A549 (cell line): ENCODE measurements around the gene PIAS4. TPM values are rescaled to one million over a fixed set of nuclear protein-coding genes. Genes with fewer than 3 reads are reported as not detected.

Experiments
- ATAC-seq, 2 experiments: fragments of 200-7000 bp in 1 of 2; fragments of >200 bp in 1 of 2; cut with Nextera tagmentation in 1 of 2; cut with Tn5 transposase in 1 of 2; 3 replicates each; pipeline versions ENCODE4 v1.8.0 to v1.9.1; 2018 to 2020; ENCODE audit warnings: mild to moderate bottlenecking in 1 of 2, moderate library complexity in 1 of 2
- CTCF ChIA-PET: fragments of 300-600 bp; sonication (Branson Sonifier 250); formaldehyde crosslinking; extraction: SDS; loops from one replicate; lab custom pipeline; 2021; ENCODE audit warnings: antibody characterized with exemption, inconsistent platforms; lab: Yijun Ruan, JAX
- POLR2A ChIA-PET: fragments of 350-600 bp; formaldehyde crosslinking; extraction: SDS; loops from one replicate; lab custom pipeline; 2021; ENCODE audit warnings: antibody characterized with exemption, inconsistent platforms; lab: Yijun Ruan, JAX
- DNase-seq, 2 experiments: peaks; one replicate each; pipeline versions ENCODE4 v3.0.0 to v3.0.0-alpha.2; 2011 to 2016; ENCODE audit warnings: low read depth in 1 of 2, low spot score in 1 of 2
- FAIRE-seq: peaks from 2 replicates; lab custom pipeline; 2011; peaks lifted over from hg19 to GRCh38; lab: Jason Lieb, UNC
- H3K27ac ChIP-seq, 2 experiments: fragments of >200 bp; sonication (Bioruptor Twin); formaldehyde crosslinking; 3 replicates each; pipeline ENCODE4 v1.5.1; 2016 to 2017
- H3K4me1 ChIP-seq: fragments of >200 bp; sonication (Bioruptor Twin); formaldehyde crosslinking; 3 replicates; pipeline ENCODE4 v1.6.1; 2016
- H3K4me2 ChIP-seq: fragments of >200 bp; sonication (Bioruptor Twin); formaldehyde crosslinking; 3 replicates; pipeline ENCODE4 v1.6.1; 2016
- H3K4me3 ChIP-seq: fragments of >200 bp; sonication (Bioruptor Twin); formaldehyde crosslinking; 3 replicates; pipeline ENCODE4 v1.5.1; 2016
- H3K9me3 ChIP-seq: fragments of >200 bp; sonication (Bioruptor Twin); formaldehyde crosslinking; 3 replicates; pipeline ENCODE4 v1.6.1; 2016
- BHLHE40 ChIP-seq: IDR thresholded peaks from 2 replicates; pipeline ENCODE4 v1.6.1; 2012; ENCODE audit warnings: low read depth, low read length, inconsistent platforms
- CBX2 ChIP-seq: fragments of 200-600 bp; sonication (generic); IDR thresholded peaks from 2 replicates; pipeline ENCODE4 v1.6.1; 2016; ENCODE audit warnings: low read depth, mild to moderate bottlenecking, borderline replicate concordance
- CEBPB ChIP-seq, 2 experiments: fragments of >200 bp in 1 of 2; sonication (Bioruptor Twin) in 1 of 2; formaldehyde crosslinking in 1 of 2; IDR thresholded peaks; 2 replicates each; pipeline ENCODE4 v1.6.1; 2012 to 2016
- EHF ChIP-seq: fragments of 250-450 bp; sonication (Bioruptor Pico); IDR thresholded peaks from 2 replicates; pipeline ENCODE4 v1.5.0; 2020; ENCODE audit warnings: mild to moderate bottlenecking
- FOSL2 ChIP-seq, 2 experiments: fragments of 450-650 bp in 1 of 2; fragments of >200 bp in 1 of 2; sonication (Bioruptor Twin) in 1 of 2; formaldehyde crosslinking; IDR thresholded peaks; 2 replicates each; pipeline versions ENCODE4 v1.5.0 to v1.6.1; 2016 to 2020; ENCODE audit warnings: mild to moderate bottlenecking in 1 of 2, moderate library complexity in 1 of 2
- HDAC2 ChIP-seq: fragments of 200-600 bp; sonication (generic); IDR thresholded peaks from 2 replicates; pipeline ENCODE4 v1.6.1; 2016
- JUNB ChIP-seq: fragments of >200 bp; sonication (Bioruptor Twin); formaldehyde crosslinking; IDR thresholded peaks from 2 replicates; pipeline ENCODE4 v1.6.1; 2016
- MAZ ChIP-seq: fragments of 150-350 bp; IDR thresholded peaks from 2 replicates; pipeline ENCODE4 v1.6.1; 2014; ENCODE audit warnings: antibody characterized with exemption, low read depth, low read length, borderline replicate concordance
- NR3C1 ChIP-seq: fragments of >200 bp; sonication (Bioruptor Twin); formaldehyde crosslinking; IDR thresholded peaks from 3 replicates; pipeline ENCODE4 v1.6.1; 2017
- PHF8 ChIP-seq: fragments of 200-600 bp; sonication (generic); IDR thresholded peaks from 2 replicates; pipeline ENCODE4 v1.6.1; 2016; ENCODE audit warnings: low read depth, mild to moderate bottlenecking, antibody characterized with exemption, moderate library complexity, borderline replicate concordance
- RAD21 ChIP-seq, 2 experiments: fragments of >200 bp in 1 of 2; sonication (Bioruptor Twin) in 1 of 2; formaldehyde crosslinking in 1 of 2; IDR thresholded peaks in 1 of 2; conservative IDR thresholded peaks in 1 of 2; 2 replicates in 1 of 2; 3 replicates in 1 of 2; pipeline ENCODE4 v1.6.1; 2012 to 2018; ENCODE audit warnings: inconsistent platforms in 1 of 2
- RCOR1 ChIP-seq: fragments of 150-350 bp; IDR thresholded peaks from 2 replicates; pipeline ENCODE4 v1.6.1; 2014; ENCODE audit warnings: antibody characterized with exemption, low read length, low read depth
- RFX5 ChIP-seq: fragments of 450-650 bp; IDR thresholded peaks from 2 replicates; pipeline ENCODE4 v1.7.1; 2014; ENCODE audit warnings: antibody characterized with exemption, mild to moderate bottlenecking, moderate library complexity
- TP53 ChIP-seq: fragments of 250-450 bp; sonication (Bioruptor Pico); IDR thresholded peaks from 2 replicates; pipeline ENCODE4 v1.5.0; 2021; ENCODE audit warnings: mild to moderate bottlenecking, moderate library complexity
- ZFP36 ChIP-seq: fragments of 450-650 bp; IDR thresholded peaks from 2 replicates; pipeline ENCODE4 v1.6.1; 2014; ENCODE audit warnings: borderline replicate concordance; ENCODE audit not compliant: partially characterized antibody
- WGBS: methylation state at CpG from one replicate; pipeline ENCODE4 v1.1.6; 2017; ENCODE audit errors: missing lambda C conversion rate; 5-methylcytosine and 5-hydroxymethylcytosine counted together
- polyA plus RNA-seq, 4 experiments: library from polyadenylated mRNA; depleted of rRNA in 3 of 4; stranded (reverse); fragments of >200 nt; fragmentation: RNase III in 1 of 4; extraction: RNeasy Plus Mini Kit Qiagen cat#74134 plus additional on column Dnase treatment in 1 of 4; gene quantifications; 2 replicates in 3 of 4; 3 replicates in 1 of 4; pipeline ENCODE4 v1.2.3, GENCODE V29; 2011 to 2017
- TF ChIP-seq, protein P1 (sequence below): fragments of 200-600 bp; sonication (generic); IDR thresholded peaks from 2 replicates; pipeline ENCODE4 v1.6.1; 2016; ENCODE audit warnings: antibody characterized with exemption, mild to moderate bottlenecking, moderate library complexity
- TF ChIP-seq, protein P2 (sequence below): IDR thresholded peaks from 2 replicates; pipeline ENCODE4 v1.6.1; 2012
- TF ChIP-seq, protein P3 (sequence below): fragments of 250-450 bp; sonication (Bioruptor Pico); IDR thresholded peaks from 2 replicates; pipeline ENCODE4 v1.5.0; 2020; ENCODE audit warnings: low read depth, mild to moderate bottlenecking, moderate library complexity
- TF ChIP-seq, protein P4 (sequence below): IDR thresholded peaks from 2 replicates; pipeline ENCODE4 v1.6.1; 2012; ENCODE audit warnings: low read depth, borderline replicate concordance
- TF ChIP-seq, protein P5 (sequence below): fragments of 150-350 bp; IDR thresholded peaks from 2 replicates; pipeline ENCODE4 v1.6.1; 2014; ENCODE audit warnings: low read depth, mild to moderate bottlenecking, low read length

PIAS4 gene
- polyA plus RNA-seq, 2 of the 4 experiments (the other 2 are of a cell fraction), result 5.2 to 12.8 TPM

DNA sequence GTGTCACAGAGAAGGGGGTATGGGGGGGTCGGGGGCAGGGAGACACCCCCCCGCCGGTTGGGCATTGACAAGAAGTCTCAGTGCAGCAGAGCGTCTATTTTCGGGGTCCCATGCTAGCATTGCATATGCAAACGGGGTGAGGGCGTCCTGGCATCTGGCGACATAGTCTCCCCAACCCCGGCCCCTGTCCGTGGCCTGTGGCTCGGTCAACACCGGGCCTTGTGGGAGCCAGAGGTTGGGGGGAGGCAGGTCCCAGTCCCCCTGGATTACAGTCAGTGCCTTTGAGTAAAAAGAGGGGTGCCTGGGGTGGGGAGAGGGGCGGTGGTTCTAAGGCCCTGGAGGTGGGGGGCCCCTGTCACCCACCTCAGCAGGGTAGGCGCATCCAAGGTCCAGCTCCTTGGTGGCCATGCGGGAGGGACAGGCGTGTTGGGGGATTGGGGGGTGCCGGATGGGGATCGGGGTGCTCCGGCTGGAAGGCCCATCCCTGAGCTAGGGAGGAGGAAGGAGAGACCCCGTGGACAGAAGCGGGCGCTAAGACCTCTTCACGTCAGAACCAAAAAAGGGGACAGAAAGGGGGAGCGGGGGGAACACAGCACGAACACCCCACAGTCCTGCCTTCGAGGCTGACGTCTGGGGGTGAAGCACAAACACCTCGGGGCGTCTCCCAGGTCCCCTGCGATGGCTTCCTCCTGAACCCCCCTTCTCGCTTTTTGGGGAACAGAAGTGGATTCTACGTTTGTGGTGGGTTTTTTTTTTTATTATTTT, 38.2 kb downstream of the PIAS4 start (continued):
- TF ChIP-seq TP53 (CRISPR knock-in tag) (no peak), JUNB (no peak), MAZ (no peak), ZFP36 (no peak)
- TF ChIP-seq, protein P1, sequence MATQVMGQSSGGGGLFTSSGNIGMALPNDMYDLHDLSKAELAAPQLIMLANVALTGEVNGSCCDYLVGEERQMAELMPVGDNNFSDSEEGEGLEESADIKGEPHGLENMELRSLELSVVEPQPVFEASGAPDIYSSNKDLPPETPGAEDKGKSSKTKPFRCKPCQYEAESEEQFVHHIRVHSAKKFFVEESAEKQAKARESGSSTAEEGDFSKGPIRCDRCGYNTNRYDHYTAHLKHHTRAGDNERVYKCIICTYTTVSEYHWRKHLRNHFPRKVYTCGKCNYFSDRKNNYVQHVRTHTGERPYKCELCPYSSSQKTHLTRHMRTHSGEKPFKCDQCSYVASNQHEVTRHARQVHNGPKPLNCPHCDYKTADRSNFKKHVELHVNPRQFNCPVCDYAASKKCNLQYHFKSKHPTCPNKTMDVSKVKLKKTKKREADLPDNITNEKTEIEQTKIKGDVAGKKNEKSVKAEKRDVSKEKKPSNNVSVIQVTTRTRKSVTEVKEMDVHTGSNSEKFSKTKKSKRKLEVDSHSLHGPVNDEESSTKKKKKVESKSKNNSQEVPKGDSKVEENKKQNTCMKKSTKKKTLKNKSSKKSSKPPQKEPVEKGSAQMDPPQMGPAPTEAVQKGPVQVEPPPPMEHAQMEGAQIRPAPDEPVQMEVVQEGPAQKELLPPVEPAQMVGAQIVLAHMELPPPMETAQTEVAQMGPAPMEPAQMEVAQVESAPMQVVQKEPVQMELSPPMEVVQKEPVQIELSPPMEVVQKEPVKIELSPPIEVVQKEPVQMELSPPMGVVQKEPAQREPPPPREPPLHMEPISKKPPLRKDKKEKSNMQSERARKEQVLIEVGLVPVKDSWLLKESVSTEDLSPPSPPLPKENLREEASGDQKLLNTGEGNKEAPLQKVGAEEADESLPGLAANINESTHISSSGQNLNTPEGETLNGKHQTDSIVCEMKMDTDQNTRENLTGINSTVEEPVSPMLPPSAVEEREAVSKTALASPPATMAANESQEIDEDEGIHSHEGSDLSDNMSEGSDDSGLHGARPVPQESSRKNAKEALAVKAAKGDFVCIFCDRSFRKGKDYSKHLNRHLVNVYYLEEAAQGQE, result no peak
- TF ChIP-seq, protein P2, sequence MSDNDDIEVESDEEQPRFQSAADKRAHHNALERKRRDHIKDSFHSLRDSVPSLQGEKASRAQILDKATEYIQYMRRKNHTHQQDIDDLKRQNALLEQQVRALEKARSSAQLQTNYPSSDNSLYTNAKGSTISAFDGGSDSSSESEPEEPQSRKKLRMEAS, result no peak

DNA sequence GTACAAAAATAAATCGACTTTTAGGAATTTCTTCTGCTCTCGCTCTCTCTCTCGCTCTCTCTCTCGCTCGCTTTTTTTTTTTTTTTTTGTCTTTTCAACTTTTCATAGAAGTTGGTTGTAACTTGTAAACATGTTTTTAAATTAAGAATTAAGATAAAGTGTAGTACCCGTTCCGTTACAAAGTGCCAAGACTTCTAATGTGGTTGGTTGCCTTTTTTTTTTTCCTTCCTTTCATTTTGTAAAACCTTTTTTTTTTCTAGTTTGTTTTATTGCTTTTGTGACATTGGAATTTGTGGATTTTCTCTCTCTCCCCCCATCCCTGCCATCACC, 38.8 kb downstream of the PIAS4 start:
- Histone ChIP-seq H3K4me1 (peaks cover 4% of the 10 kb centered on the region), H3K4me3 (no peak overlapping the region), H3K27ac (no peak overlapping the region), H3K9me3 (no peaks in the 10 kb centered on the region), H3K4me2 (no peak overlapping the region)
- ATAC-seq, result no peak
- TF ChIP-seq, protein P3, sequence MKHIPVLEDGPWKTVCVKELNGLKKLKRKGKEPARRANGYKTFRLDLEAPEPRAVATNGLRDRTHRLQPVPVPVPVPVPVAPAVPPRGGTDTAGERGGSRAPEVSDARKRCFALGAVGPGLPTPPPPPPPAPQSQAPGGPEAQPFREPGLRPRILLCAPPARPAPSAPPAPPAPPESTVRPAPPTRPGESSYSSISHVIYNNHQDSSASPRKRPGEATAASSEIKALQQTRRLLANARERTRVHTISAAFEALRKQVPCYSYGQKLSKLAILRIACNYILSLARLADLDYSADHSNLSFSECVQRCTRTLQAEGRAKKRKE (CRISPR knock-in tag), result no peak
- no peak for FAIRE-seq
- ChIA-PET CTCF (no interaction called here), POLR2A (no interaction called here)
- 89% methylated on average over 7 of the region's 7 CpGs for WGBS
- no peak for DNase-seq

DNA sequence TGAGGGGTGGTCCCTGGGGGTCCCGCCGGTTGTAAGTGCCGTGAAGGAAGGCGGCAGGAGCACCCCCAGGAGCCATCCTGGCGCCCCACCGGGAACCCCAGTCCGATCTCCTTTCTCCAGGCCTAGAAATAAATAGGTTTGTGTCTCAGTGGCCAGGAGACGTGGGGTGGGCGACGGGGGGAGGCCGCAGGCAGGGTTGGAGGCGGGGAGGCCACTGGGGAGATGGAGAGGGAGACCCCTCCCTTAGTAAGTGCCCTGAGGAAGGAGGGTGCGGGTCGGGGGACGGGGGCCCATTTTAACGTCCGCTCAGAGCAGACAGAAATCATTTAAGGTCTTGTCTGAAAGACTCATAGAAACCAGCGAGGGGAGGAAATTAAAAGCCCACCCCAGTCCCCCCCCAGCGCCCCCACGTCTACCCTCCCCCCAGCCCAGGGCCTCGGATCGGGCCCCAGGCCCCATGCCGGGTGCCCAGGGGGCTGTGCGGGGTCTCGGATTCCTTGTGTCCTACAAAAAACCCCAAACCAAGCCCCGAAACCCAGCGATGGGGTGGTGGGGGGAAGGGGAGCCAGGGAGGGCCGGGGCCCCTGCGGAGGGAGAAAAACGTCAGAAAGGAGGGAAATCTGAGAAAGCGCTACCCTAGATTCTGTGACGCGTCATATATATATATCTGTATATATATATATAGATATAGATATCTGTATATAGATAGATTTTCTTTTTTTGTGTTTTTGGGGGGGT, 39.6 kb downstream of the PIAS4 start:
- ATAC-seq, result no peak
- CTCF ChIA-PET, result no interaction called here
- H3K4me1 ChIP-seq, result peaks cover 11% of the 10 kb centered on the region

More for the DNA sequence above, 39.6 kb downstream of the PIAS4 start:
- H3K4me2 ChIP-seq, result no peak overlapping the region
- FAIRE-seq, result no peak
- WGBS, result 84% methylated on average over 22 of the region's 33 CpGs
- H3K9me3 ChIP-seq, result no peaks in the 10 kb centered on the region
- no peak for TF ChIP-seq FOSL2 (IDR thresholded peaks at IDR 0.05)
- no peak for TF ChIP-seq FOSL2 (CRISPR knock-in tag; IDR thresholded peaks at IDR 0.05)
- no peak for TF ChIP-seq RFX5
- no peak for TF ChIP-seq BHLHE40
- no peak for TF ChIP-seq EHF
- TF ChIP-seq, protein P4, sequence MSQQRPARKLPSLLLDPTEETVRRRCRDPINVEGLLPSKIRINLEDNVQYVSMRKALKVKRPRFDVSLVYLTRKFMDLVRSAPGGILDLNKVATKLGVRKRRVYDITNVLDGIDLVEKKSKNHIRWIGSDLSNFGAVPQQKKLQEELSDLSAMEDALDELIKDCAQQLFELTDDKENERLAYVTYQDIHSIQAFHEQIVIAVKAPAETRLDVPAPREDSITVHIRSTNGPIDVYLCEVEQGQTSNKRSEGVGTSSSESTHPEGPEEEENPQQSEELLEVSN, result no peak
- TF ChIP-seq PHF8, result no peak
- no peak for TF ChIP-seq RAD21 (conservative IDR thresholded peaks at IDR 0.05 in 1 of 2, IDR thresholded peaks at IDR 0.05 in 1 of 2)
- TF ChIP-seq NR3C1, result no peak
- TF ChIP-seq, protein P5, sequence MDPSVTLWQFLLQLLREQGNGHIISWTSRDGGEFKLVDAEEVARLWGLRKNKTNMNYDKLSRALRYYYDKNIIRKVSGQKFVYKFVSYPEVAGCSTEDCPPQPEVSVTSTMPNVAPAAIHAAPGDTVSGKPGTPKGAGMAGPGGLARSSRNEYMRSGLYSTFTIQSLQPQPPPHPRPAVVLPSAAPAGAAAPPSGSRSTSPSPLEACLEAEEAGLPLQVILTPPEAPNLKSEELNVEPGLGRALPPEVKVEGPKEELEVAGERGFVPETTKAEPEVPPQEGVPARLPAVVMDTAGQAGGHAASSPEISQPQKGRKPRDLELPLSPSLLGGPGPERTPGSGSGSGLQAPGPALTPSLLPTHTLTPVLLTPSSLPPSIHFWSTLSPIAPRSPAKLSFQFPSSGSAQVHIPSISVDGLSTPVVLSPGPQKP, result no peak
- TF ChIP-seq, protein P2, result no peak
- no peak for TF ChIP-seq RCOR1
- TF ChIP-seq CEBPB (IDR thresholded peaks at IDR 0.05), result no peak
- TF ChIP-seq CBX2, result no peak
- no peak for TF ChIP-seq HDAC2
- POLR2A ChIA-PET, result no interaction called here
- no peak overlapping the region for H3K27ac ChIP-seq
- no peak for DNase-seq
- H3K4me3 ChIP-seq, result no peak overlapping the region
